Measurements from ENCODE around the gene CAMTA1. TPM values are rescaled to one million over a fixed set of nuclear protein-coding genes. Genes with fewer than 3 reads are reported as not detected.

Gene CAMTA1
- total RNA-seq, 4 donors from 2014 or later, result 86.3 to 170 (median 132) TPM

GRCh38 chr1:7611421-7612010 lies 826.3 kb downstream of the CAMTA1 start:
- Histone ChIP-seq H3K4me1 (no peaks in the 10 kb centered on the region), H3K36me3 (no peaks in the 10 kb centered on the region), H3K4me3 (no peak overlapping the region), H3K27ac (no peak overlapping the region), H3K9me3 (peaks cover 0 to 11% (median 0%) of the 10 kb centered on the region in 3 donors), H3K27me3 (peaks cover 46% of the 10 kb centered on the region)
- ATAC-seq, result no peak
- TF ChIP-seq EP300 (IDR thresholded peaks at IDR 0.05) (no peak), POLR2AphosphoS5 (IDR thresholded peaks at IDR 0.05) (no peak), POLR2A (IDR thresholded peaks at IDR 0.05) (no peak)
- TF ChIP-seq, protein P1, sequence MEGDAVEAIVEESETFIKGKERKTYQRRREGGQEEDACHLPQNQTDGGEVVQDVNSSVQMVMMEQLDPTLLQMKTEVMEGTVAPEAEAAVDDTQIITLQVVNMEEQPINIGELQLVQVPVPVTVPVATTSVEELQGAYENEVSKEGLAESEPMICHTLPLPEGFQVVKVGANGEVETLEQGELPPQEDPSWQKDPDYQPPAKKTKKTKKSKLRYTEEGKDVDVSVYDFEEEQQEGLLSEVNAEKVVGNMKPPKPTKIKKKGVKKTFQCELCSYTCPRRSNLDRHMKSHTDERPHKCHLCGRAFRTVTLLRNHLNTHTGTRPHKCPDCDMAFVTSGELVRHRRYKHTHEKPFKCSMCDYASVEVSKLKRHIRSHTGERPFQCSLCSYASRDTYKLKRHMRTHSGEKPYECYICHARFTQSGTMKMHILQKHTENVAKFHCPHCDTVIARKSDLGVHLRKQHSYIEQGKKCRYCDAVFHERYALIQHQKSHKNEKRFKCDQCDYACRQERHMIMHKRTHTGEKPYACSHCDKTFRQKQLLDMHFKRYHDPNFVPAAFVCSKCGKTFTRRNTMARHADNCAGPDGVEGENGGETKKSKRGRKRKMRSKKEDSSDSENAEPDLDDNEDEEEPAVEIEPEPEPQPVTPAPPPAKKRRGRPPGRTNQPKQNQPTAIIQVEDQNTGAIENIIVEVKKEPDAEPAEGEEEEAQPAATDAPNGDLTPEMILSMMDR (IDR thresholded peaks at IDR 0.05), result no peak
- 70 to 80% methylated on average over 1 to 2 of the region's 9 CpGs for WGBS, 2 donors (ENCODE audit: low coverage in 1 of 2)

- Histone ChIP-seq H3K27ac (no peak overlapping the region), H3K9me3 (peaks cover 0 to 11% (median 0%) of the 10 kb centered on the region in 3 donors), H3K4me3 (no peak overlapping the region), H3K4me1 (no peaks in the 10 kb centered on the region), H3K36me3 (no peaks in the 10 kb centered on the region), H3K27me3 (peaks cover 43% of the 10 kb centered on the region)
- WGBS, 2 donors (ENCODE audit: low coverage in 1 of 2), result 63 to 83% methylated on average over 4 to 9 of the region's 18 CpGs
- TF ChIP-seq POLR2AphosphoS5 (IDR thresholded peaks at IDR 0.05), result no peak
- TF ChIP-seq POLR2A (IDR thresholded peaks at IDR 0.05), result no peak
- TF ChIP-seq, protein P1 (IDR thresholded peaks at IDR 0.05), result no peak
- no peak for TF ChIP-seq EP300 (IDR thresholded peaks at IDR 0.05)
- ATAC-seq, result no peak
Observed at GRCh38 chr1:7613106-7613850, 828.0 kb downstream of the CAMTA1 start.

DNA sequence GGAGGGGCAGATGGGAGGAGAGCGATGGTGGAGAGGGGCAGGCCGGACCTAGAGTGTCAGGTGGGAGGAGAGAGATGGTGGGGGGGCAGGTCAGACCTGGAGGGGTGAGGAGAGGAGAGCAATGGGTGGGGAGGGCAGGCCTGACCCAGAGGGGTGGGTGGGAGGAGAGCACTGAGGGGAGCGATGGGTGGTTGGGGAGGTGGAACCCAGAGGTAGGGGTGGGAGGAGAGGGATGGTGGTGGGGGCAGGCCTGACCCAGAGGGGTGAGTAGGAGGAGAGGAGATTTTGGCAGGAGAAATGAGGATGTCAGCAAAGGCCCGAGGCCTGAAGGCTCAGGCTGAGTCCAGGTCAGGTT lies 828.6 kb downstream of the CAMTA1 start:
- H3K27ac ChIP-seq, result no peak overlapping the region
- H3K36me3 ChIP-seq, result no peaks in the 10 kb centered on the region
- ATAC-seq, result no peak
- H3K4me1 ChIP-seq, result no peaks in the 10 kb centered on the region
- TF ChIP-seq, protein P1 (IDR thresholded peaks at IDR 0.05), result no peak
- no peak for TF ChIP-seq EP300 (IDR thresholded peaks at IDR 0.05)
- TF ChIP-seq POLR2AphosphoS5 (IDR thresholded peaks at IDR 0.05), result no peak
- no peak for TF ChIP-seq POLR2A (IDR thresholded peaks at IDR 0.05)
- no peak overlapping the region for H3K4me3 ChIP-seq
- 75% methylated on average over 4 of the region's 4 CpGs; no CpG with 5 or more reads in 1 of the 2 donors for WGBS, 2 donors (ENCODE audit: low coverage in 1 of 2)
- H3K9me3 ChIP-seq, result peaks cover 0 to 11% (median 0%) of the 10 kb centered on the region in 3 donors
- H3K27me3 ChIP-seq, result peaks cover 42% of the 10 kb centered on the region

- Histone ChIP-seq H3K27ac (no peak overlapping the region), H3K9me3 (peaks cover 0 to 11% (median 0%) of the 10 kb centered on the region in 3 donors), H3K4me1 (no peaks in the 10 kb centered on the region), H3K27me3 (peaks cover 36% of the 10 kb centered on the region), H3K4me3 (no peak overlapping the region), H3K36me3 (no peaks in the 10 kb centered on the region)
- ATAC-seq, result no peak
- TF ChIP-seq POLR2AphosphoS5 (IDR thresholded peaks at IDR 0.05) (no peak), EP300 (IDR thresholded peaks at IDR 0.05) (no peak), POLR2A (IDR thresholded peaks at IDR 0.05) (no peak)
- TF ChIP-seq, protein P1 (IDR thresholded peaks at IDR 0.05), result no peak
- 30 to 36% methylated on average over 5 to 7 of the region's 9 CpGs for WGBS, 2 donors (ENCODE audit: low coverage in 1 of 2)
Observed at GRCh38 chr1:7614576-7615074, 829.4 kb downstream of the CAMTA1 start.
